Gastroesophageal sphincter (tissue), 4 donors: ENCODE data around the gene SNAPC1. TPM values are rescaled to one million over a fixed set of nuclear protein-coding genes. Genes with fewer than 3 reads are reported as not detected.

Experiments
- ATAC-seq: fragments of 150-250 bp; one replicate; pipeline ENCODE4 v1.9.1; 2016; ENCODE audit warnings: mild to moderate bottlenecking, moderate library complexity
- H3K27ac ChIP-seq, 4 donors: fragments of 200-600 bp; sonication (generic) in 3 of 4; 1 replicate in 3 of 4; 2 replicates in 1 of 4; pipeline ENCODE4 v1.5.1; 2016 to 2019
- H3K27me3 ChIP-seq: fragments of 200-600 bp; sonication (generic); one replicate; pipeline ENCODE4 v1.5.1; 2019
- H3K36me3 ChIP-seq, 2 donors: fragments of 200-600 bp; sonication (generic); one replicate each; pipeline ENCODE4 v1.5.1; 2019; ENCODE audit warnings: control low read depth in 1 of 2
- H3K4me1 ChIP-seq, 3 donors: fragments of 200-600 bp; sonication (generic); 1 replicate in 2 of 3; 2 replicates in 1 of 3; pipeline ENCODE4 v1.5.1; 2016 to 2019; ENCODE audit warnings: control low read depth in 2 of 3
- H3K4me3 ChIP-seq, 2 donors: fragments of 200-600 bp; sonication (generic); one replicate each; pipeline ENCODE4 v1.5.1; 2019; ENCODE audit warnings: mild to moderate bottlenecking in 1 of 2, moderate library complexity in 1 of 2
- H3K9me3 ChIP-seq, 3 donors: fragments of 200-600 bp; sonication (generic); one replicate each; pipeline ENCODE4 v1.5.1; 2017 to 2019; ENCODE audit warnings: control low read depth in 2 of 3
- EP300 ChIP-seq: sonication (generic); formaldehyde crosslinking; IDR thresholded peaks from one replicate; pipeline ENCODE4 v1.6.1; 2017; ENCODE audit warnings: antibody characterized with exemption, mild to moderate bottlenecking
- POLR2A ChIP-seq, 2 donors: fragments of 450-650 bp; IDR thresholded peaks; one replicate each; pipeline ENCODE4 v1.6.1; 2017; ENCODE audit warnings: antibody characterized with exemption in 2 of 2, mild to moderate bottlenecking in 2 of 2, moderate library complexity in 1 of 2
- POLR2AphosphoS5 ChIP-seq: sonication (generic); formaldehyde crosslinking; IDR thresholded peaks from one replicate; pipeline ENCODE4 v1.6.1; 2017; ENCODE audit warnings: antibody characterized with exemption
- WGBS, 2 donors: methylation state at CpG; one replicate each; pipeline ENCODE4 v1.1.5; 2018; ENCODE audit warnings: low coverage in 1 of 2; 5-methylcytosine and 5-hydroxymethylcytosine counted together
- total RNA-seq, 4 donors: library from RNA; depleted of rRNA; stranded (reverse); fragments of >200 nt; gene quantifications; one replicate each; pipeline ENCODE4 v1.1.0, GENCODE V29; 2016
- TF ChIP-seq, protein P1 (sequence below), 4 experiments: fragments of 200-600 bp in 2 of 4; fragments of 450-650 bp in 2 of 4; sonication (generic) in 1 of 4; IDR thresholded peaks; one replicate each; pipeline ENCODE4 v1.5.1; 2017 to 2019; ENCODE audit warnings: antibody characterized with exemption in 4 of 4, mild to moderate bottlenecking in 2 of 4, moderate library complexity in 2 of 4

Gene SNAPC1
- total RNA-seq, 4 donors from 2014 or later: 5.4 to 8.7 (median 6.7) TPM

DNA sequence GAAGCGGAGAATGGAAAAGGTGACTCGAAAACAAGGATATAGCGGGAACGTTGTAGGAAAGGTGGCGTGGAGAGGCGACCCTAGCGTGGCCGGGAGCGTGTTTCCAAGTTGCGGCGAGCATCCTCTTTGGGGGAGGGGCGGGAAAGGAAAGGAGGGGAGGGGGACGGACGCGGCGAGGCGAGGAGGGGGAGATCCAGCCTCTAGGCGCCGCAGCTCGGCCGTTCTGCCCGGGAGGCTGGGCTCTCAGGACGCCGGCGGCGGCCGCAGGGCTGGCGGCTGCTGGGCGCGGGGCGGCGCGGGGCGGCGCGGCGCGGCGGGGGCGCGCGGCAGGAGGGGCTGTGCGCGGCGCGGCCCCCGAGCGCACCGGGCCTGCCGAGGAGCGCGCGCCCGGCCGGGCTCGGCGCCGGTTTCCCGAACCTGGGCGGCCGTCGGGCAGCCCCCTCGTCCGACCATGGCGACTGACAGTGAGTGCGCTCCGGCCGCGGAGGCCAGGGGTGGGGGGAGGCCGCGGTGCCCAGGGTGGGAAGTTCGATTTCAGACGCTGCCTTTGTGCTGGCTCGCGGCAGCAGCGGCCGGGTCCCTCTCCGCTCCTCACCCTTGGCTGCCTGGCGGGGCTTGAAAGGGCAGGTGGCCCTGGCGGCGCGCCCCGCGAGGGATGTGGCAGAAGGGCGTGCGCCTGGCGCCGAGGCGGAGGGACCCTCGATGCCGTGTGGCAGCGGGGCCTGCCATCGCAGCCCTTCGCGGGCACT, 50.3 kb downstream of the SNAPC1 start, which contains the start of gene SYT16:
Gene SYT16, plus strand, starts transcription at position 357 of the 749 bp plus-strand sequence.
- ATAC-seq: no peak

DNA sequence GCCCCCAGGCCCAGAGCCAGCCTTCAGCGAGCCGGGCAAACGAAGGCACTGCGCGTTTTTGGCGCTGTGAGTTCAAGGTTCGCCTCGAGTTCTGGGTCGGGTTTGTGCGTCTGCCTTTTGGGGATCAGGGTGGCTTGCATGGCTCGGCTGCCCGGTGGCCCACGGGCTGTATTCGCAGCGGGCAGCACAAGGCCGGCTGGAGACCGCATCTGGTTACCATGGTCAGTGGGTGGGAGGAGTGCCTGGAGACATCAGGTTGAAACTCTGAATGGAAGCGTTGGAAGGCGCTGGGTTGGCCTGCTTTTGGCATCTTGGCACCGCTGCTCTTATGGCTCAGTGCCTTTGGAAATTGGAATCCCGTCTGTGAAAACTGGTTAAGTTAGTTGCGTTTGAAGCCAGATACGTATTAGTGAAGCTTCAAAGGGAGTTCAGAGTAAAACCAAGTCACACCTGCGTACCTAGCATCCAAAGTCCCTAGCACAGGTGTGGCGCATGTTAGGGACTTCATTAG, 50.9 kb downstream of the SNAPC1 start:
- WGBS, 2 donors: 21 to 80% methylated on average over 3 to 5 of the region's 25 CpGs
- ATAC-seq: no peak

More for the DNA sequence above, 50.3 kb downstream of the SNAPC1 start, which contains the start of gene SYT16:
- H3K27me3 ChIP-seq: peaks cover 43% of the 10 kb centered on the region
- H3K27ac ChIP-seq: no peak within 1 kb of the TSS
- peak within 1 kb of the TSS; percentile 27 to 57 for H3K4me3 ChIP-seq
- no peak for TF ChIP-seq POLR2A (IDR thresholded peaks at IDR 0.05)
- no peak for TF ChIP-seq POLR2AphosphoS5
- no peak for TF ChIP-seq EP300
- TF ChIP-seq, protein P1, sequence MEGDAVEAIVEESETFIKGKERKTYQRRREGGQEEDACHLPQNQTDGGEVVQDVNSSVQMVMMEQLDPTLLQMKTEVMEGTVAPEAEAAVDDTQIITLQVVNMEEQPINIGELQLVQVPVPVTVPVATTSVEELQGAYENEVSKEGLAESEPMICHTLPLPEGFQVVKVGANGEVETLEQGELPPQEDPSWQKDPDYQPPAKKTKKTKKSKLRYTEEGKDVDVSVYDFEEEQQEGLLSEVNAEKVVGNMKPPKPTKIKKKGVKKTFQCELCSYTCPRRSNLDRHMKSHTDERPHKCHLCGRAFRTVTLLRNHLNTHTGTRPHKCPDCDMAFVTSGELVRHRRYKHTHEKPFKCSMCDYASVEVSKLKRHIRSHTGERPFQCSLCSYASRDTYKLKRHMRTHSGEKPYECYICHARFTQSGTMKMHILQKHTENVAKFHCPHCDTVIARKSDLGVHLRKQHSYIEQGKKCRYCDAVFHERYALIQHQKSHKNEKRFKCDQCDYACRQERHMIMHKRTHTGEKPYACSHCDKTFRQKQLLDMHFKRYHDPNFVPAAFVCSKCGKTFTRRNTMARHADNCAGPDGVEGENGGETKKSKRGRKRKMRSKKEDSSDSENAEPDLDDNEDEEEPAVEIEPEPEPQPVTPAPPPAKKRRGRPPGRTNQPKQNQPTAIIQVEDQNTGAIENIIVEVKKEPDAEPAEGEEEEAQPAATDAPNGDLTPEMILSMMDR (IDR thresholded peaks at IDR 0.05): no peak
- no peaks in the 10 kb centered on the region for H3K36me3 ChIP-seq
- H3K4me1 ChIP-seq: peaks cover 0 to 9% (median 6%) of the 10 kb centered on the region in 3 donors
- peaks cover 0 to 11% (median 0%) of the 10 kb centered on the region in 3 donors for H3K9me3 ChIP-seq
- WGBS, 2 donors: 0% methylated on average over 8 of the region's 95 CpGs; no CpG with 5 or more reads in 1 of the 2 donors

DNA sequence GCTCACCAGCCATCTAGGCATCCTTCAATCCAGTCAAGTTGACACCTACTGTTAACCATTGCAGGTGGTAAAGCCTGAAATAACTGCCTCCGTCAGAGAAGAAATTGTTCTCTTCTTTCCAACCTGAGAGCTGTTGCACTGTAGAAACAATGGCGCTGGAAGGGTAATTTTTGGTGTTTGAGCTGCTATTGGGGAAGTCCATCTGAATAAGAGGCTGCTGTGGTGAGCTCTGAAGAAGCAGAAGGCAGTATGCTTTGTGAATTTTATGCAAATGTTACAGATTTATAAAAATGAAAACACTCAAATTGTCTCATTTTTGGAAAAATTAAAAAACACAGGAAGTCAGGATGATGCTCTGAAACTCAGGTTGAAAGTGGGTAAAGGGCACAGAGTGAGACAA, 60.2 kb downstream of the SNAPC1 start:
- ATAC-seq: no peak
- Histone ChIP-seq H3K4me1 (no peaks in the 10 kb centered on the region), H3K9me3 (peaks cover 0 to 12% (median 0%) of the 10 kb centered on the region in 3 donors), H3K27ac (no peak overlapping the region), H3K4me3 (no peak overlapping the region), H3K27me3 (peaks cover 5% of the 10 kb centered on the region), H3K36me3 (no peaks in the 10 kb centered on the region)
- TF ChIP-seq EP300 (no peak), POLR2A (IDR thresholded peaks at IDR 0.05) (no peak), POLR2AphosphoS5 (no peak)
- TF ChIP-seq, protein P1 (IDR thresholded peaks at IDR 0.05): no peak
- WGBS, 2 donors: 92 to 100% methylated on average over 2 of the region's 2 CpGs

More for the DNA sequence above, 50.9 kb downstream of the SNAPC1 start:
- no peaks in the 10 kb centered on the region for H3K36me3 ChIP-seq
- H3K4me3 ChIP-seq: peak overlapping the region in 1 of 2 donors; percentile 57
- peaks cover 0 to 12% (median 0%) of the 10 kb centered on the region in 3 donors for H3K9me3 ChIP-seq
- H3K27me3 ChIP-seq: peaks cover 47% of the 10 kb centered on the region
- H3K27ac ChIP-seq: no peak overlapping the region
- TF ChIP-seq POLR2A (IDR thresholded peaks at IDR 0.05): no peak
- TF ChIP-seq POLR2AphosphoS5: no peak
- TF ChIP-seq, protein P1 (IDR thresholded peaks at IDR 0.05): no peak
- no peak for TF ChIP-seq EP300
- peaks cover 0 to 9% (median 6%) of the 10 kb centered on the region in 3 donors for H3K4me1 ChIP-seq

DNA sequence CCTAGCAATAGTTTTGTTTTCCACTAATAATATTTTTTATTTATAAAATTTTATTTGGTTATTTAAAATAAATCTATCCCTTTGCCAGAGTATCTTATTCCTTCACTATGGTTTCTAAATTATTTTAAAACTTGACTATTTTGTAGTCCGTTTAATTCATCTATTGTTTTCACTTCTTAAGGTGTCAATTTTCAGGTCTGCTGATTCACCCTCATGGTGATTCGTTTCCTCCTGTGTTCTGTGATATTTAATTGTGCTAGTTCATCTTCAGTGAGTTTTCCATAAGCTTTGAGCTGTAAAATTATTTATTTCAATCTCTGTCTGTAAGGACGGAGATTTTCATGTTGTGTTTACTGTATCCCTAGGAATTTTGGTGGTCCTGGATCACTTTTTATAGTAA, 70.6 kb downstream of the SNAPC1 start:
- Histone ChIP-seq H3K4me1 (no peaks in the 10 kb centered on the region), H3K4me3 (no peak overlapping the region), H3K27ac (no peak overlapping the region), H3K27me3 (no peaks in the 10 kb centered on the region), H3K9me3 (no peaks in the 10 kb centered on the region), H3K36me3 (no peaks in the 10 kb centered on the region)
- no peak for TF ChIP-seq EP300
- TF ChIP-seq POLR2AphosphoS5: no peak
- TF ChIP-seq, protein P1 (IDR thresholded peaks at IDR 0.05): no peak
- TF ChIP-seq POLR2A (IDR thresholded peaks at IDR 0.05): no peak
- no peak for ATAC-seq
- 69 to 84% methylated on average over 3 of the region's 3 CpGs for WGBS, 2 donors
